Hypothalamus (tissue), 51 donors: ENCODE results near the gene CALHM6.

Experiments
- DNase-seq, 51 donors: peaks; one replicate each; lab custom pipeline; 2025; lab: John Stamatoyannopoulos, UW

CALHM6 gene

GRCh38 chr6:116461331-116461931 is at the start of gene CALHM6:
Gene CALHM6, plus strand, starts transcription at chr6:116461375. Its CDS starts 555 bp downstream, at chr6:116461930.
- DNase-seq, result peak in 1 of 51 donors; percentile 10

- DNase-seq, result peak in 3 of 51 donors; percentile 2 to 33 (median 4)
Observed at GRCh38 chr6:116412270-116412669, 48.9 kb upstream of the CALHM6 start.

GRCh38 chr6:116413357-116413756 is 47.8 kb upstream of the CALHM6 start:
- DNase-seq, result no peak

GRCh38 chr6:116417661-116418060 is 43.5 kb upstream of the CALHM6 start:
- DNase-seq, result no peak

- DNase-seq, result no peak
Observed at GRCh38 chr6:116419069-116419786, 41.9 kb upstream of the CALHM6 start.

GRCh38 chr6:116420341-116420740 is 40.8 kb upstream of the CALHM6 start:
- no peak for DNase-seq

- DNase-seq, result no peak
Observed at GRCh38 chr6:116422238-116422637, 38.9 kb upstream of the CALHM6 start.

- no peak for DNase-seq
Observed at GRCh38 chr6:116424001-116424400, 37.2 kb upstream of the CALHM6 start.

GRCh38 chr6:116426551-116426950 is 34.6 kb upstream of the CALHM6 start:
- DNase-seq, result no peak

- DNase-seq, result no peak
Observed at GRCh38 chr6:116429111-116429510, 32.1 kb upstream of the CALHM6 start.

GRCh38 chr6:116430860-116431259 is 30.3 kb upstream of the CALHM6 start:
- DNase-seq, result no peak

- DNase-seq, result no peak
Observed at GRCh38 chr6:116431964-116432595, 29.1 kb upstream of the CALHM6 start.

- no peak for DNase-seq
Observed at GRCh38 chr6:116433206-116433712, 27.9 kb upstream of the CALHM6 start.

- no peak for DNase-seq
Observed at GRCh38 chr6:116434056-116434725, 27.0 kb upstream of the CALHM6 start.

GRCh38 chr6:116436586-116436985 is 24.6 kb upstream of the CALHM6 start:
- no peak for DNase-seq

- DNase-seq, result no peak
Observed at GRCh38 chr6:116437656-116438055, 23.5 kb upstream of the CALHM6 start.

GRCh38 chr6:116438590-116439448 is 22.4 kb upstream of the CALHM6 start:
- DNase-seq, result no peak

GRCh38 chr6:116439522-116440051 is 21.6 kb upstream of the CALHM6 start:
- DNase-seq, result no peak

GRCh38 chr6:116443105-116443504 is 18.1 kb upstream of the CALHM6 start:
- DNase-seq, result no peak

GRCh38 chr6:116444092-116444491 is 17.1 kb upstream of the CALHM6 start:
- no peak for DNase-seq
